Loucy (cell line): ENCODE results near the gene GGN.
"Not testable (repeated sequence)": the region's sequence is repeated elsewhere in the genome, so short reads cannot be mapped to it uniquely, and the experiment has no call there.

Experiments used
- EZH2phosphoT487 ChIP-seq: fragments of 200-600 bp; IDR thresholded peaks from 2 replicates; pipeline ENCODE4 v1.6.1; 2018; ENCODE audit warnings: antibody characterized with exemption, mild to moderate bottlenecking, moderate library complexity, borderline replicate concordance
- TF ChIP-seq, protein P1 (sequence below): fragments of 200-600 bp; sonication (generic); conservative IDR thresholded peaks from 2 replicates; pipeline ENCODE4 v1.5.1; 2014; ENCODE audit warnings: mild to moderate bottlenecking, antibody characterized with exemption, low read length

GRCh38 chr19:38410407-38410806 is 22.6 kb upstream of the GGN start:
- TF ChIP-seq, protein P1, sequence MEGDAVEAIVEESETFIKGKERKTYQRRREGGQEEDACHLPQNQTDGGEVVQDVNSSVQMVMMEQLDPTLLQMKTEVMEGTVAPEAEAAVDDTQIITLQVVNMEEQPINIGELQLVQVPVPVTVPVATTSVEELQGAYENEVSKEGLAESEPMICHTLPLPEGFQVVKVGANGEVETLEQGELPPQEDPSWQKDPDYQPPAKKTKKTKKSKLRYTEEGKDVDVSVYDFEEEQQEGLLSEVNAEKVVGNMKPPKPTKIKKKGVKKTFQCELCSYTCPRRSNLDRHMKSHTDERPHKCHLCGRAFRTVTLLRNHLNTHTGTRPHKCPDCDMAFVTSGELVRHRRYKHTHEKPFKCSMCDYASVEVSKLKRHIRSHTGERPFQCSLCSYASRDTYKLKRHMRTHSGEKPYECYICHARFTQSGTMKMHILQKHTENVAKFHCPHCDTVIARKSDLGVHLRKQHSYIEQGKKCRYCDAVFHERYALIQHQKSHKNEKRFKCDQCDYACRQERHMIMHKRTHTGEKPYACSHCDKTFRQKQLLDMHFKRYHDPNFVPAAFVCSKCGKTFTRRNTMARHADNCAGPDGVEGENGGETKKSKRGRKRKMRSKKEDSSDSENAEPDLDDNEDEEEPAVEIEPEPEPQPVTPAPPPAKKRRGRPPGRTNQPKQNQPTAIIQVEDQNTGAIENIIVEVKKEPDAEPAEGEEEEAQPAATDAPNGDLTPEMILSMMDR: not testable (repeated sequence)
- TF ChIP-seq EZH2phosphoT487: not testable (repeated sequence)
